ENCODE data around the gene SUFU.
"Not testable (repeated sequence)": the region's sequence is repeated elsewhere in the genome, so short reads cannot be mapped to it uniquely, and the experiment has no call there.

The SUFU gene

DNA sequence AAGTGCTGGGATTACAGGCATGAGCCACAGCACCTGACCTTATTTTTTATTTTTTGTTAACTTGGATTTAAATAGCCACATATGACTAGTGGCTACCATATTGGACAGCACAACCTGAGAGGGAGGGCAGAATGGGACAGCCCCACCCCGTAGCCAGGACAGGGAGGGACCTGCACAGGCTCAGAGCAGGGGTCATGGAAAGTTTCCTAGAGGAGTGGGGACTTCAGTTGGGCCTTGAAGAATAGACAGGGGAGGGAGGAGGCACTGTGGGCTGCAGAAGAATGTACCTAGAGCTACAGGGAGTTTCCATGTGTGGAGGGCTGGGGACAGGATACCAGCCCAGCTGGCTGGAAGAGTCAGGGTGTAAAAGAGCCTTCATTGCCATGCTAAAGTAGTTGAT, 149.3 kb downstream of the SUFU start:
- DNase-seq, result no peak

- DNase-seq, result no peak
Measured at GRCh38 chr10:102654566-102654965, 150.8 kb downstream of the SUFU start.

GRCh38 chr10:102654969-102655368, 151.2 kb downstream of the SUFU start:
- no peak for DNase-seq

DNA sequence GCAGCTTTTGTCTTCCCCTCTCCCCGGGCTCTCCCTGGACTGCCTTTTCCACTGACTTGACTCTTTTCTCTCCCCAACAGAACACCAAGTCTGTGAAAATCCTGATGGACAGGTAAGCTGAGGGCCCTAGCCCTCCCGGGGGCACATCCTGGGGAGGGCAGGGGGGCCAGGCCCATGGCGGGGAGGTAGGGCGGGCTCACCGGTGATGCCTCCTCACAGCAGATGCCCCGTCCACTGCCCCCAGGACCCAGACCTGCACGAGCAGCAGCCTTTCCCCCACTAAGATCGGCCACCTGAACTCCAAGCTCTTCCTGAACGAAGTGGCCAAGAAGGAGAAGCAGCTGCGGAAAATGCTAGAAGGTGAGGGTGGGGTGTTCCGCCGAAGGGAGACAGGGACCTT, 152.3 kb downstream of the SUFU start:
- no peak for DNase-seq

DNA sequence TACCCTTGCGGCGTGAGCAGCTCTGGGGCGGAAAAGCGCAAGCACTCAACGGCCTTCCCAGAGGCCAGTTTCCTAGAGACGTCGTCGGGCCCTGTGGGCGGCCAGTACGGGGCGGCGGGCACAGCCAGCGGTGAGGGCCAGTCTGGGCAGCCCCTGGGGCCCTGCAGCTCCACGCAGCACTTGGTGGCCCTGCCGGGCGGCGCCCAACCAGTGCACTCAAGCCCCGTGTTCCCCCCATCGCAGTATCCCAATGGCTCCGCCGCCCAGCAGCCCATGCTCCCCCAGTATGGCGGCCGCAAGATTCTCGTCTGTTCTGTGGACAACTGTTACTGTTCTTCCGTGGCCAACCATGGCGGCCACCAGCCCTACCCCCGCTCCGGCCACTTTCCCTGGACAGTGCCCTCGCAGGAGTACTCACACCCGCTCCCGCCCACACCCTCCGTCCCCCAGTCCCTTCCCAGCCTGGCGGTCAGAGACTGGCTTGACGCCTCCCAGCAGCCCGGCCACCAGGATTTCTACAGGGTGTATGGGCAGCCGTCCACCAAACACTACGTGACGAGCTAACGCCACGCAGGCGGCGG, 153.1 kb downstream of the SUFU start:
- DNase-seq, result no peak

DNA sequence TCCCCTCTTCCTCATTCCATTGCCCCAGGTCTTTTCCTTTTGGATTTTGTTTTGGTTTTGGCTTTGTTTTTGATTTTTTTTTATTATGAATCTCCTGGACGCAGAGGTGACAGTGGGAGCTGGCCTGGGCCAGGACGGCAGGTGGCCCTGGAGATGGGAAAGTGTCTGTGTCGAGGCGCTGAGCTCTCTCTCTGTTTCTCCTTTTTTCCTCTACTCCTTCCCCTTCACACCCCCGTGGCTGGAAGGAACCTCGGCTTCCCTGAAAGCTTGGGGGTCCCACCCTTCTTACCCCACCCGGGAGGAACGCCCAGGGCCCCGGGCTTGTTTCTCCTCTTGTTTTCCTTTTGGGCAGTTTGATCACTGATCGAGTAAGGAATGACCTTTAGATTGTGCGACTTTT, 153.7 kb downstream of the SUFU start:
- DNase-seq, result no peak

- no peak for DNase-seq
Measured at GRCh38 chr10:102657984-102658724, 154.4 kb downstream of the SUFU start.

DNA sequence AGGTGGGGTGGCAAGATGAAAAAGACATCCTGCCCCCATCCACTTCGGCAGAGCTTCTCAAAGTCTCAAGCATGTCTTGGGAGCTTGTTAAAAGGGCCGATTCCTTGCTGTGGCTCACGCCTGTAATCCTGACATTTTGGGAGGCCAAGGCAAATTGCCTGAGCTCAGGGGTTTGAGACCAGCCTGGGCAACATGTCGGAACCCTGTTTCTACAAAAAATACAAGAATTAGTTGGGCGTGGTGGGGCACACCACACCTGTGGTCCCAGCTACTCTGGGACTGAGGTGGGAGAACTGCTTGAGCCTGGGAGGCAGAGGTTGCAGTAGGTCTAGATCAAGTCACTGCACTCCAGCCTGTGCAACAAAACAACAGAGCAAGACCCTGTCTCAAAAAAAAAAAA, 155.0 kb downstream of the SUFU start:
- DNase-seq, result no peak

DNA sequence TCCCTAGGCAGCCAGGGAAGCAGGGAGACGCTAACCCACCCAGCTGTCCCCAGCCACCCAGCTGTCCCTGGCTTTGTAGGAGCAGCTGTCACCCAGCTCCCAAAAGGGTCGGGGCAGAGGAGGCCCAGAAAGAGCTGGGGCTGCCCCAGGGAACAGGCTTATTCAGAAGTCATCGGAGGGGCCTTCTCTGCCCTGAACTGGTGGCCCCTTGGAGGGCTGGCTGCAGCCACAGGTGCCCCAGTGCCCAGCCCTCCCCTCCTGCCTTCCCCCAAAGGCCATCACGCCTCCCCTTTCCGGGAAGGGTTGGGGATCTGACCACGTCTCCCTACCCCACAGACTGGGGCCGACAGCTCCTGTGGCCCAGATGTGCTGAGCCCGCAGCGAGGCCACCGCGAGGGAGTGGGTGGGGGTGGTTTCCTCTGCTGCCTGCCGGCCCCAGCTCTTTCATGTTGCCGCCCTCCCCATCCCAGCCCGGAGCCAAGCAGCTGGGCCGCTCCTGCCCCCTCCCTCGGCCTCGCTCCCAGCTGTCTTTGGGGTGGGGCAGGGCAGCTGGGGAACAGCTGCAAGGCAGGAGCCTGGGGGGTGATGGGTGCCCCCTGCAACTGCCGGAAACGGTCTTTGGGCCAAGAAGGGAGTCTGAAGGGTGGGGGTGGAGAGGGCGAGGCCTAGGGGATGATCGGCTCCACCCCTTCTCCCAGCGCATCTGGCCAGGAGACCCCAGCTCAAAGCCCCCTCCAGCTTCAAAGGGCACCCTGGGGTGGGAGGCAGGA, 157.3 kb downstream of the SUFU start:
- peak; percentile 28 to 31 for DNase-seq

- no peak for DNase-seq
Measured at GRCh38 chr10:102661658-102662028, 157.9 kb downstream of the SUFU start.

GRCh38 chr10:102665904-102666509, 162.2 kb downstream of the SUFU start:
- no peak for DNase-seq

GRCh38 chr10:102667411-102667810, 163.6 kb downstream of the SUFU start:
- DNase-seq, result not testable (repeated sequence)

DNA sequence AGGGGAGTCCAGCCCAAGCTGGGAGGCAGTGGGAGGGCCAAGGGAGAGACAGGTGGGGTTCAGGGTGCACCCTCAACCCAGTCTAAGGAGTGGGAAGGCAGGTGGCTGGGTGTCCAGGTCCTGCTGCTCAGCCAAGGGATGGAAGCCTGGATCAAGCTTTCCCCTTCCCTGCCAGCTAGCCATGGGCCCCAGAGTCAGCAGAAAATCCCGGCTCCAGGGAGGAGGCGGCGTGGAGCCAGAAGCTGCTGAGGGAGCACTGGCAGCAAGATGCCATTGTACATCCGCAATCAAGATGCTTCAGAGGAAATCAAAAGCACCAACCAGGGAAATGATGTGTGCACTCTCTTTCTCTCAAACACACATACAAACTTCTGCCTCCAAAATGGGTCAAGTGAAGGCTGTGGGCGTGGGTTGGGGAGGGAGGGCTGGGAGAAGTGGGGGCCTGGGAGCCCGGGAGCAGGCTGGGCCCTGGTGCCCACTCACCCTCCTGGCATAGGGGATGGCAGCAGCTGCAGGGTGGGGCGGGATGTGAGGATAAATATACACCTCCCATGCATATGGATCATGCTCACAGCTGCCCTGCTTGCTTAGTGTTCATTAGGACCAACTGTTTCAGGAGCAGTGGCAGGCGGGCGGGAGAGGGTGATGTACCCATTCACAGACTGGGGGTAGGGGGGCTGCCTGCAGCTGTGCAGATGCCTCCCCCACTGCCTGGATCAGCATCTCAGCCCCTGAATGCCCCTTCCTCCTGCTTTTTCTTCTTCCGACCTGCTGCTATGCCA, 164.7 kb downstream of the SUFU start:
- DNase-seq, result no peak

DNA sequence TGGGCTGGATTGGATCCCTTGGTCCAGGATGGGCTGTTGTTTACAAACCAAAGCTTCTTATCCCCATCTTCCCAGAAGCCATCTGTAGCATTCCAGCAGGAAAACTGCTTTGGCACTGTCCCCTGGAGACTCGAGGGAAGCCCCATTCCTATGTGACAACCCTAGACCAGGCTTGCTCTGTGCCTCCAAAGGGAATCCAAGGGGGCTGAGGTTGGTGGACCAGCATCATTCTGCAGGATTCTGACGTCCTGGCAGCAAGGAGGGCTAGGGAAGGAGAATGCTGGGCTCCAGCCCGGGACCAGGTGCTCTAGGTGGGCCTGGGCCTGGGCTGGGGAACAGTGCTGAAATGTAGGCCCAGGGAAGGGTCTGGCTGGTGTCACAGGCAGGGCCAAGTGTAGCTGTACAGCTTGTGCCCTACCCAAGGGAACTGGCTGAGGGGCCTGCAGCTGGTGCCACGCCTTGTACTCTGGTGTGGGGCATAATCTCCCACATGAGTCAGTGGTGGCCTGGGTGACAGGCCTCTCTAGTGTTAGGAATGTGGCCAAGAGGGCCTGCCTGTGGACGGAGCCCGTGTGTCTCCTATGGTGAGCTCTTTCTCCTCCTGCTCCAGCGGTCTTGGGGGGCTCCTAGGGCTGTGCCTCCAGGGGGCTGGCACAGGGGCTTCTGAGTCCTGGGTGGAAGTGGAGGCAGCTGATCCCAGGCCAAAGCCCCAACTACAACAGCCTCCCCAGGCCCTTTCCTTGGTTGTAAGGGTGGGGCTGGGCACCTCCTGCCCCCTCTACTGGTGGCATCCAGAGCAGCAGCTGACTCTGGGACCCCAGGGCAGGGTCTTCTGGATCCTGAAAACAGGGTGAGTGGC, 165.7 kb downstream of the SUFU start:
- no peak for DNase-seq

DNA sequence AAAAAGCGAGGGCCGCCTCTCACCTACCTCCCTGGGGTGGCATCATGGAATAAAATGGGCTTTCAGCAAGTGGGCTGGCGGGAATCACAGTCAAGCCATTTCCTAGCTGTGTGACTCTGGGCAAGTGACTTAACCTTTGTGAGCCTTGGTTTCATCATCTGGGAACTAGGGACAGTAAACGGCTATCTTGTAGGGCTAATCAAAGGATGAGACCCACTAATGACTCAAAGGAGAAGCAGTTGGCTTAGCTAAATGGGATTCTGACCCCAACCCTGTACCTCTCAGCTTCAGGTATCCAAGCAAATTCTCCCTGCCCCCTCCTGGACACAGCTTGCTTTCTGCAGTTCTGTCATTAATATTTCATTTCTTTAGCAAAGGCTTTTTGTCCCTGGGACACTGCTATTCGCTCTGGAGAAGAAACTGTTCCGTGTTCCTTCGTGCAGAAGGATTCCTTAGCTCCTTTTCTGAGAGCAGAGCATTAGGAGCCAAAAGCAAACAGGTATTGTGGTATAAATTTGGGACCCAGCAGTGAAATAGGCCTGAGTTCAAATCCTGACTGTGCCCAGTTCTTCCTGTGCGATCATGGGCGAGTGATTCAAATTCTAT, 166.4 kb downstream of the SUFU start:
- no peak for DNase-seq

DNA sequence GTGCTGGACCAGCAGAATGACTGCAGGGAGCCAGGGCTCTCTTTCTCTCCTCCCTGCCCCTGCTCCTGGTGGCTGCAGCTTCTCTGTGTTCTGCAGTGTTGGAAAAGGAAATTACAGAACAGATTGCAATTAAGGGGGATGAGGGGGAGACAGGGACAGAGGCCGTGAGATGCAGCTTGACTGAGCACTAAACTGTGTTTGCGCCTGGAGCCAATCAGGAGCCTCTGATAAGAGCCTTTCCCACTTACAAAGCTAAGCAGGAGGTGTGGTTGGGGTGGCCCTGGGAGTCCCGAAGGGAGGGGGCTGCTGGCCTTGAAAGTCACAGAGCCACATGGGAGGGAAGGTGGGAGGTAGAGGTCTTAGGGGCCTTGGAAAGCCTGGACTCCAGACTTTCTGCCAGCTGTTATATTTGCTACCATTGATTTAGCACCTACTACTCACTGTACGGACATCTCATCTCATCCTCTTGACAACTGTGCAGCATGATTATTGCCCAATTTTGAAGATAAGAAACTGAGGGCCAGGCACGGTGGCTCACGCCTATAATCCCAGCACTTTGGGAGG, 167.2 kb downstream of the SUFU start:
- DNase-seq, result no peak

GRCh38 chr10:102673236-102673818, 169.6 kb downstream of the SUFU start:
- no peak for DNase-seq

GRCh38 chr10:102673819-102674511, 170.2 kb downstream of the SUFU start:
- DNase-seq, result peak; percentile 30 to 49

DNA sequence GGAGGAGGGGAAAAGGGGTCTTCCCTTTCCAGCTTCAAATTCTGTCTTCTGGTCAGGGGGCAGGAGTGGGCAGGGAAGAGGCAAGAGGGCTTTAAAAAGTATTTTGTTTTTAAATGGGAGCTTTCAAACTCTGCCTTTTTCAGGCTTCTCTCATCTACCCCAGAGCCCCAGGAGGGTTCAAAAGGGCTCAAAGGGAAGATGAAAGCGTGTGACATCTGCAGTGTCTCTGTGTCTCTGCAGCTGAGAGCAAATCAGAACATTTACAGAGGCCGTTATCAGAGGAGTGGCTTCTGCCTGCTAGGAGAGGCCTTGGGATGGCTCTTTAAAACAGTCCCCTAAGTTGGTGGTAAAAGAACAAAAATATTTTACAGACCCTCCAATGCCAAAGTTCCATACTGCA, 170.8 kb downstream of the SUFU start:
- DNase-seq, result no peak
